Ammon's horn (tissue), 1 donor: ENCODE results near the gene BRCA2.

Source experiments
- DNase-seq: peaks from one replicate; pipeline ENCODE4 v3.0.0-alpha.2; 2016; ENCODE audit warnings: low spot score

BRCA2 gene, protein sequence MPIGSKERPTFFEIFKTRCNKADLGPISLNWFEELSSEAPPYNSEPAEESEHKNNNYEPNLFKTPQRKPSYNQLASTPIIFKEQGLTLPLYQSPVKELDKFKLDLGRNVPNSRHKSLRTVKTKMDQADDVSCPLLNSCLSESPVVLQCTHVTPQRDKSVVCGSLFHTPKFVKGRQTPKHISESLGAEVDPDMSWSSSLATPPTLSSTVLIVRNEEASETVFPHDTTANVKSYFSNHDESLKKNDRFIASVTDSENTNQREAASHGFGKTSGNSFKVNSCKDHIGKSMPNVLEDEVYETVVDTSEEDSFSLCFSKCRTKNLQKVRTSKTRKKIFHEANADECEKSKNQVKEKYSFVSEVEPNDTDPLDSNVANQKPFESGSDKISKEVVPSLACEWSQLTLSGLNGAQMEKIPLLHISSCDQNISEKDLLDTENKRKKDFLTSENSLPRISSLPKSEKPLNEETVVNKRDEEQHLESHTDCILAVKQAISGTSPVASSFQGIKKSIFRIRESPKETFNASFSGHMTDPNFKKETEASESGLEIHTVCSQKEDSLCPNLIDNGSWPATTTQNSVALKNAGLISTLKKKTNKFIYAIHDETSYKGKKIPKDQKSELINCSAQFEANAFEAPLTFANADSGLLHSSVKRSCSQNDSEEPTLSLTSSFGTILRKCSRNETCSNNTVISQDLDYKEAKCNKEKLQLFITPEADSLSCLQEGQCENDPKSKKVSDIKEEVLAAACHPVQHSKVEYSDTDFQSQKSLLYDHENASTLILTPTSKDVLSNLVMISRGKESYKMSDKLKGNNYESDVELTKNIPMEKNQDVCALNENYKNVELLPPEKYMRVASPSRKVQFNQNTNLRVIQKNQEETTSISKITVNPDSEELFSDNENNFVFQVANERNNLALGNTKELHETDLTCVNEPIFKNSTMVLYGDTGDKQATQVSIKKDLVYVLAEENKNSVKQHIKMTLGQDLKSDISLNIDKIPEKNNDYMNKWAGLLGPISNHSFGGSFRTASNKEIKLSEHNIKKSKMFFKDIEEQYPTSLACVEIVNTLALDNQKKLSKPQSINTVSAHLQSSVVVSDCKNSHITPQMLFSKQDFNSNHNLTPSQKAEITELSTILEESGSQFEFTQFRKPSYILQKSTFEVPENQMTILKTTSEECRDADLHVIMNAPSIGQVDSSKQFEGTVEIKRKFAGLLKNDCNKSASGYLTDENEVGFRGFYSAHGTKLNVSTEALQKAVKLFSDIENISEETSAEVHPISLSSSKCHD (N-terminal part only)

DNA sequence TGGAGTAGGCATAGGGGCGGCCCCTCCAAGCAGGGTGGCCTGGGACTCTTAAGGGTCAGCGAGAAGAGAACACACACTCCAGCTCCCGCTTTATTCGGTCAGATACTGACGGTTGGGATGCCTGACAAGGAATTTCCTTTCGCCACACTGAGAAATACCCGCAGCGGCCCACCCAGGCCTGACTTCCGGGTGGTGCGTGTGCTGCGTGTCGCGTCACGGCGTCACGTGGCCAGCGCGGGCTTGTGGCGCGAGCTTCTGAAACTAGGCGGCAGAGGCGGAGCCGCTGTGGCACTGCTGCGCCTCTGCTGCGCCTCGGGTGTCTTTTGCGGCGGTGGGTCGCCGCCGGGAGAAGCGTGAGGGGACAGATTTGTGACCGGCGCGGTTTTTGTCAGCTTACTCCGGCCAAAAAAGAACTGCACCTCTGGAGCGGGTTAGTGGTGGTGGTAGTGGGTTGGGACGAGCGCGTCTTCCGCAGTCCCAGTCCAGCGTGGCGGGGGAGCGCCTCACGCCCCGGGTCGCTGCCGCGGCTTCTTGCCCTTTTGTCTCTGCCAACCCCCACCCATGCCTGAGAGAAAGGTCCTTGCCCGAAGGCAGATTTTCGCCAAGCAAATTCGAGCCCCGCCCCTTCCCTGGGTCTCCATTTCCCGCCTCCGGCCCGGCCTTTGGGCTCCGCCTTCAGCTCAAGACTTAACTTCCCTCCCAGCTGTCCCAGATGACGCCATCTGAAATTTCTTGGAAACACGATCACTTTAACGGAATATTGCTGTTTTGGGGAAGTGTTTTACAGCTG lies at the start of gene BRCA2, which contains the start of gene ZAR1L:
TSS of gene BRCA2 (plus strand) at position 271 of the 790 bp plus-strand sequence. CDS start 953 bp downstream, outside the sequence.
TSS of gene ZAR1L (minus strand) at position 126 of the 790 bp plus-strand sequence. CDS start 3,438 bp downstream, outside the sequence.
- peak; percentile 95 for DNase-seq

GRCh38 chr13:32265726-32266125 lies 49.6 kb upstream of the BRCA2 start:
- no peak for DNase-seq

DNA sequence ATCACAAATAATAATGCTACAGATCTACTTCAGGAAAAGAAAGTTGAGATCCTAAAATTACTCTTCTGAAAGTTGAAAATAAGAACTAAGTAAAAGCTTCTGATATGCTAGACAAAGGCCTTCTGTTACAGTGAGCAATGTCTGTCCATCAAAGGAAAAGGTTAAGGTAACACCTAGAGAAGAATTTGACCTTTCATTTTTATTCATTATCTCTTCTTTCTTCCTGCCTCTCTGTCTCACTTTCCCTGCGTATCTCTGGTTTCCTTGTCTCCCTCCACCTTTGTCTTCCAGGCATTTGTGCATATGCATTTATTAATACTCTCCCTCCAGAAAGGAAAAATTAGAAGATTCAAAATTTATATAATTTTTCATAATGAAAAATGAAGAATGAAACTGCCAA lies 49.2 kb upstream of the BRCA2 start:
- no peak for DNase-seq

- DNase-seq = no peak
These were observed 47.4 kb upstream of the BRCA2 start for GRCh38 chr13:32267836-32268439.

GRCh38 chr13:32272021-32272683 lies 43.2 kb upstream of the BRCA2 start:
- peak; percentile 16 for DNase-seq

GRCh38 chr13:32277839-32278238 lies 37.5 kb upstream of the BRCA2 start:
- DNase-seq = no peak

- no peak for DNase-seq
These were observed 36.9 kb upstream of the BRCA2 start for GRCh38 chr13:32278426-32278825.

- DNase-seq = no peak
These were observed 34.2 kb upstream of the BRCA2 start for GRCh38 chr13:32281096-32281495.

DNA sequence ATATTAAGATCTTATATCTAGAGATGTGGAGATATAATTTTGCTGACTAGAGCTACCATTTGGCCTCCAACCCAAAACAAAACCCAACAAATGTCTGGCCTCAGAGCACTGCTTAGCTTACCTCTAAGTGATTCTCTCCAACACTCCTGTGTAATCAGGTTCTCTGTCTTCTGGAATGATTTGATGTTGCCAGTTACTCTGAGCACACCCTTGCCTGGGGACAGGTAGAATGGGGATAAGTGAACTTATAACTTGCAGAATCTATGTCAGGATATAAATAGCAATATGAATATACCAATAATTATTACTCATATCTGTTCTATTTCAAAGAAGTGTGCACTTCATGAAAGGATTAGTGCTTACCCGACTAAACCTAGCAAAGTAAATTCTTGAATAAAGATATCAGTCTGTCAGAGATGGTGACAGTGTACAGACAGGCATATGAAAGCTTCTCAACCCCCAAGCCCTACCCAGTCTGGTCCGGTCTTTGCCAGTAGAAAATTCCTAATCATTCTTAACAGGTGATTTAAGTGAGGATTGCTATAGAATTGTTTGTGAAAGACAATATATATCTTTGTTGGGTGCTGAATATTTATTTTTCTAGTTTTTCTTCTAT lies 33.1 kb upstream of the BRCA2 start:
- no peak for DNase-seq

- peak; percentile 28 for DNase-seq
These were observed 30.2 kb upstream of the BRCA2 start for GRCh38 chr13:32284927-32285632.

GRCh38 chr13:32285633-32285965 lies 29.7 kb upstream of the BRCA2 start:
- DNase-seq = no peak

DNA sequence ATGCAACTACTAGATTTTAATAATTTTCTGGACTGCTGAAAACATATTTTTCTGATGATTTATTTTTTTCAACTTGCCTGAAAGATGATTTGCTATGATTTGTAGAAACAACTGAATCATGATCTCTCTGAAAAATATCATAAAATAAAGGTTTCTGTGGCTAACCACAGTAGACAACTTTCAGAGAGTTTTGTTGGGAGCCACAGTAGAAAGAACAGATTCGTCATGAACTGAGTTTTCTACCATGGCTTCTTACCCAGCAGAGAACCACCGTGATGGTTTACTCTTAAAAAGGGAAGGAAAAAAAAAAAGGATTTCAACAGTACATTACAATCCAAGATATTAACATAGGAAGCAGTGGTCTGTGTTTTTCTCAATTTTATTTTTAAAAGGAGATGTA lies 18.1 kb upstream of the BRCA2 start:
- DNase-seq = no peak

DNA sequence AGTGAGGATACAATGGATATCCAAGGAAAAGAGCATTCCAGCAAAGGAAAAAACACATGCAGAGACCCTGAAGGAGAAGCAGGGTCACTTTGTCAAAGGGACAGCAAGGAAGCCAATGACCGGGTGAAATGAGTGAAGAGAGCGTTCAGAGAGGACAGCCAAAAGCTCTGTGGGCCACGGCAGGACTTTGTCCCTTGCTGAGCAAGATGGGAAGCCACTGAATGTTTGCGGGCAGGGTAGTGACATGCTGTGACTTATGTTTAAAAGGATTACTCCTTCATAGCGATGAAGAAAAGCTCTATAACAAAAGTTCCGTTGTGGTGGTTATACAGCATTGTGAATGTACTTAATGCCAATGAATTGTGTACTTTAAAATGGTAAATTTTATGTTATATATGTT lies 16.6 kb upstream of the BRCA2 start:
- no peak for DNase-seq

- no peak for DNase-seq
These were observed 15.4 kb upstream of the BRCA2 start for GRCh38 chr13:32299893-32300292.

DNA sequence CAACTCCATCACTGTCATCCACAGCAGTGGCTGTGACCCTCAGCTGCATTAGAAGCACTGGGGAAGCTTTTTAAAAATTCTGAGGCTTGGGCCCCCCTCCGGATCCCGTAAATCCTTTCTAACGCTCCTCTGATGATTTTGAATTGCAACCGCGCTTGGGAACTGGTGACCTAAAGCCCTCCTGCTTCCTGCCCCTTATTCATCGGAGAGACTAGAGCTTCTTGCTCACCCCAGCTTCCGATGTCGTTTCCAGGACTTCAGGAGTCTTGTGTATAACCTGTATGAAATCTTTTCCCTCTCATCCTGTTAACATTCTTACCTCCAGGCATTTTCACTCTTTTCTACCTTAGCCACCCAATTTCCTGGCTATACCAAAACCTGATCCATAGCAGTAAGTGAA lies 14.9 kb upstream of the BRCA2 start:
- DNase-seq = no peak

DNA sequence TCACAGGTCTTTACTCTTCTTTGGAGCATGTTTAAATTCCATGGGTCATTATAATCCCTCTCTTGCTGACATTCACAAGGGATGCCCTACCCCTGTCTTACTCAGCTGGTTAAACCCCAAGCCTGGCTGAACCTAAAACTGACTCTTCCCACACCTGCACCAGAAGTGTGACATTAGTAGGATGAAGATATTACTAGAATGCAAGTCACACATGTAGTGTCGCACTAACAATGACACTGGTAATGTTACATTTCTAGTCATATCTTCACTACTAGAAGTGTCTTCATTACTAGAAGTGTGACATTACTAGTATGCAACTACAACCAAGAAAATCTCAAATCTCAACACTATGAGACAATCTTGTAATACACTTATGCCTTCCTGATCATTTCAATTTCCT lies 14.4 kb upstream of the BRCA2 start:
- DNase-seq = no peak

DNA sequence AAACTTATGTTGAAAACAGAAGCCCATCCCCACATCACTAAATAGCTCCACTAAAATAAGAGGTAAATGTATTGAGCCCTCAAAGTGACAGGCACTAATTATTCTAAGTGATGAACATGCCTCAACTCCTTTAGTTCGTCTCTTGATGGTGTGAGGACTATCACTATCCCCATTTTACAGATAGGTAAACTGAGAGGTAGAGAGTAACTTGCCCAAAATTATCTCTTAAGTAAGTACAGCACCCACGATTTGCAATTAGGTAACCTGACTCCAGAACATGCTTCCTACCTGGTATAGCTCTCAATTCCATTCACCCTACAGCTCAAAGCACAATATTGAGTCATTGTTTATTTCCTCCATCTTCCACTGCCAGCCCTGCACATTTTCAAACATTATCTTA lies 12.8 kb upstream of the BRCA2 start:
- DNase-seq = no peak

DNA sequence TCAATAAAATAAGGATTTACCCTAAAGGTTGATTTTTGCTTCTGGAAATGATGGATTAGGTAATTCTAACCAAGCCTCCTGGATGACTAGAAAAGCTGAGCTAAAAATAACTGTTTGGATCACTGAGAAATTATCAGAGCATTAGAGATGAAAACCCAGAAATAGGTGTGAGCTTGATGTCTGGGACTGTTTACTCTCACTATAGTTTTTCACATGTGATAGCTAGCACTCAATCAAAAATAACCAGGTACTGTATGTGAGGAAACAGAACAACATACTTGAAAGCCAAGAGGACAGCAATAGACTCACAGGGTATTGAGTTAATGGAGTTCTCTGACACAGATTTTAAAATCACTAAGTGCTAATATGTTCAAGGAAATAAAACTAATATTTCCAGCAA lies 9.7 kb upstream of the BRCA2 start:
- DNase-seq = no peak
